CD4-positive, alpha-beta T cell treated with Interleukin-4 for 4 hours (primary cell): ENCODE measurements around the gene KDM4B.
A peak's percentile ranks its signal among the peaks of the same experiment; 100 is the strongest.

Experiments
- DNase-seq: peaks from one replicate; pipeline ENCODE4 v3.0.0-alpha.2; 2020

The KDM4B gene

DNA sequence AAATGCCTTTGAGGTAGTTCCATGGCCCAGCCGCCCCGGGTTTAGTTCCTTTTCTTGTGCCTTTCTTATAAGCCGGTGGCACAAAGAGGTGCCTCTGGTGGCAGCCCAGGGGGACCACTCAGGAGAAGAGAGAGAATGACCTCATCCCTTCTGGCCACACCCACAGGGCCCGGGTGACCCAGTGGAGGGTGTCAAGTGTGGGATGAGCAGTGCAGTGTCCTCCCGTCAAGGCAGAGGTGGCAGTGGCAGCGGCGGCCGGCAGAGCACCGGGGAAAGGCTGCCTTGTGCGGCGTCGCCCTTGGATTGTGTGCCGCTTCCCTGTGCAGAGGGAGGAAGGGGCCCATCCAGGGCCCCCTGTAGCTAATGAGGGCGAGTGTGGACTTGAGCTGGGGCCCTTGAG lies 47.9 kb downstream of the KDM4B start:
- no peak for DNase-seq

- DNase-seq, result no peak
These were observed 48.3 kb downstream of the KDM4B start for GRCh38 chr19:5017235-5017634.

GRCh38 chr19:5018224-5019015 lies 49.5 kb downstream of the KDM4B start:
- no peak for DNase-seq

- no peak for DNase-seq
These were observed 51.5 kb downstream of the KDM4B start for GRCh38 chr19:5020368-5020767.

DNA sequence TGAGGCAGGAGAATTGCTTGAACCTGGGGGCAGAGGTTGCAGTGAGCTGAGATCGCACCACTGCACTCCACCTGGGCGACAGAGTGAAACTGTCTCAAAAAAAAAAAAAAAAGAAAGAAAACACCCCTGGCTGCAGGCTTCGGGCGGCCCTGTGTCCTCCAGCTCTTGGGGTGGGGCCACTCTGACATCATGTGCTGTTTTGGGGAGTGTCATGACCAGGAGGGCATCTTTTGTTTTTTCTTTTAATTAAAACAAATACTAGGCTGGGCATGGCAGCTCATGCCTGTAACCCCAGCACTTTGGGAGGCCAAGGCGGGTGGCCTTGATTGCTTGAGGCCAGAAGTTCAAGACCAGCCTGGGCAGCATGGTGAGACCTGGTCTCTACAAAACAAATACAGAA lies 52.1 kb downstream of the KDM4B start:
- no peak for DNase-seq

DNA sequence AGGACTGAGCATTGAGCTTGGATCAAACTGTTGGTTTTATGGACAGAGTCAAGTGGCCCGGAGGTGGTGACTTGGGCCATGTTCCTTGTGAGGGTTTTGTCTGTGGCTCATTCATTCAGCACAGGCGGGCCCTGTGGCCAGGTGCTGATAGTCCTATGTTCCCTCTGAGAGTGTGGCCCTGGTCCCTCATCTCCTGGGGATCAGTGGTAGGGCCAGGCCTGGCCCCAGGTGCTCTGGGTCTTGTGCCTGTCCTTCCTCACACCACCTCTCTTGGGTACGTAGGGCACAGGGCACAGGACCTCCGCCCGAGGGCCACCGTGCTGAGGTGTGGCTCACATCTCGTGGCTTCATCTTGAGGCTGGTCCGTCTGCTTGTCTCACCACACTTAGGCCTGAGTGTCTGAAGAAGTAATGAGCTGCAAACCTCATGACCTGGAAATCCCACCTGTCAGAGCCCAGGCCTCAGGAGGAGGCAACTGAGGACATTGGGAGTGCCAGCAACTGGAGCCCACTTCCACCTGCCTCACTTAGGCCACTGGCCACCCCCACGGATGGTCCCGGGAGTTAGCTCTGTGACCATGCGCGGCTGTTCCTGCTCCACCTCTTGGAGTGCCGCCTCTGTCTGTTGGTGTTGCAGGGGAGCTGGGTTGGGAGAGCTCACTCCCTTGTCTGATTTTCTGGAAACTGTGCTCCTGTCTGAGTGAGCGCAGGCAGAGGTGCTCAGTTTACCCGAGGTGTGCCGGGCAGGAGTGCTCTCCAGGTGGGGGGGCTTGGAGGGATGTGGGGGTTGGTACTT lies 53.4 kb downstream of the KDM4B start:
- DNase-seq, result no peak

- no peak for DNase-seq
These were observed 54.2 kb downstream of the KDM4B start for GRCh38 chr19:5023128-5023571.

DNA sequence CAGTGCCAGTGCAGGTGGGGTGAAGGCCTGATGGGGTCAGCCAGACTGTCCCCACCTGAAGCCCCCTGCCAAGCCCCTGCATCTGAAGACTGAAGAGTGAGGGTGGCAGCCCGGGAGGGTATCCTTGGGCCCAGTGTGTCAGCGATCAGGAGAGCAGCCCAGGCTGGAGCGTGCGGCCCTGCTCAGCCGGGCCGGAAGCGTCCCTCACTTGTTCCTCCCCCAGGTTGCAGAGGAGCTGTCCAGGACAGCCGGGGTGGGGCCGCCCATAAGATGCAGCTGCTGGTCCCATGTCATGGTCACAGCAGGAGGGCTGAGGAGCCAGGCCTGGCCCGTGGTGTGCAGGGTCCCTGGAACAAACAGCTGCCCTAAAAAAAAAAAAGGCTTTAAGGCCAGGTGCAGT lies 55.4 kb downstream of the KDM4B start:
- DNase-seq, result no peak

DNA sequence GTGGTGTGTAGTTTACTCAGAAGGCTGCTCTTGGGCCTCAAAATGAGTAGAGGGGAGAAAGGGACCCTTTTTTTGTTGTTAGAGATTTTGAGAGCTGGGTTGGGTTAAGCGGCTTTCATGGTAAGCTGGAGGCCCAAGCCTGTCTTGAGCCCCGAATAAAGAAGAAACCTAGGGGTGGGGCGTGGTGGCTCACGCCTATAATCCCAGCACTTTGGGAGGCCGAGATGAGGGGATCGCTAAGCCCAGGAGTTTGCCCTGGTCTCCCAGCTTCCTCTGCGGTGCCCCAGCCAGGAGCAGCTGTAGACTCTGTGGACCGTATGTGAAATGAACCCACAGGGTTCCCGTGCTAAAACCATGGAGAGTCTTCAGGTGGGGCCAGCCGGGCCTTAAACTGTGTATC lies 56.1 kb downstream of the KDM4B start:
- DNase-seq, result no peak

GRCh38 chr19:5026706-5027273 lies 57.9 kb downstream of the KDM4B start:
- DNase-seq, result no peak

- DNase-seq, result no peak
These were observed 59.4 kb downstream of the KDM4B start for GRCh38 chr19:5028229-5028886.

DNA sequence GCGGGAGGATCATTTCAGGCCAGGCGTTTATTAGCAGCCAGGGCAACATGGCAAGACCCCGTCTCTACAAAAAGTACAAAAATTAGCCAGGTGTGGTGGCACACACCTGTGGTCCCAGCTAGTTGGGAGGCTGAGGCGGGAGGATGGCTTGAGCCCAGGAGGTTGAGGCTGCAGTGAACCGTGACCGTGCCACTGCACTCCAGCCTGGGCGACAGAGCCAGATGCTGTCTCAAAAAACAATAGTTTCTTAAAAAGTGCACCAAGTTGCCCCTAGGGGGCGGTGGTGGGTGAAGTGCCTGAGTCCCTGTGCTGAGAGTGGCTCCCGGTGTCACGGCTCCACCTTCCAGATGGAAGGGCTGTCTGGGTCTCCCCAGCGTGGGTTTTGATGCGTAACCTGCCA lies 60.7 kb downstream of the KDM4B start:
- DNase-seq, result peak; percentile 57

GRCh38 chr19:5030136-5030820 lies 61.4 kb downstream of the KDM4B start:
- DNase-seq, result no peak

DNA sequence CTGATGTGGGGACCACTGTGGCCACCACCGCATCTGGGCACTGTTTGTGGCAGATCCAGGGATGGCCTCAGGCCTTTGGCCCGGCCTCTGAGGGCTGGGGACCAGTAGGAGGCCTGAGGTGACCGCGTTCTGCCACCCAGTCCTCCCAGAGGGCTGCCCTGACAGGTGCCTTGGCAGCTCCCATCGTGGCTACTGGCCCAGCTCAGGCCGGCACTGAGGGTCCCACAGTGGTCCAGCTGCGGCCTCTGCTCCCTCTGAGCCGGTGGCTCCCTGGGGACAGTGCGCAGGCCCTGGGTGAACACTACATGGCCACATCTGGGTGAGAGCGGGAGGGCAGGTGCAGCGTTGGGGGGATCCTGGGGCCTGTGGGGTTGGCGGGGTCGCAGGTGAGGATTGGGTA lies 61.9 kb downstream of the KDM4B start:
- no peak for DNase-seq

DNA sequence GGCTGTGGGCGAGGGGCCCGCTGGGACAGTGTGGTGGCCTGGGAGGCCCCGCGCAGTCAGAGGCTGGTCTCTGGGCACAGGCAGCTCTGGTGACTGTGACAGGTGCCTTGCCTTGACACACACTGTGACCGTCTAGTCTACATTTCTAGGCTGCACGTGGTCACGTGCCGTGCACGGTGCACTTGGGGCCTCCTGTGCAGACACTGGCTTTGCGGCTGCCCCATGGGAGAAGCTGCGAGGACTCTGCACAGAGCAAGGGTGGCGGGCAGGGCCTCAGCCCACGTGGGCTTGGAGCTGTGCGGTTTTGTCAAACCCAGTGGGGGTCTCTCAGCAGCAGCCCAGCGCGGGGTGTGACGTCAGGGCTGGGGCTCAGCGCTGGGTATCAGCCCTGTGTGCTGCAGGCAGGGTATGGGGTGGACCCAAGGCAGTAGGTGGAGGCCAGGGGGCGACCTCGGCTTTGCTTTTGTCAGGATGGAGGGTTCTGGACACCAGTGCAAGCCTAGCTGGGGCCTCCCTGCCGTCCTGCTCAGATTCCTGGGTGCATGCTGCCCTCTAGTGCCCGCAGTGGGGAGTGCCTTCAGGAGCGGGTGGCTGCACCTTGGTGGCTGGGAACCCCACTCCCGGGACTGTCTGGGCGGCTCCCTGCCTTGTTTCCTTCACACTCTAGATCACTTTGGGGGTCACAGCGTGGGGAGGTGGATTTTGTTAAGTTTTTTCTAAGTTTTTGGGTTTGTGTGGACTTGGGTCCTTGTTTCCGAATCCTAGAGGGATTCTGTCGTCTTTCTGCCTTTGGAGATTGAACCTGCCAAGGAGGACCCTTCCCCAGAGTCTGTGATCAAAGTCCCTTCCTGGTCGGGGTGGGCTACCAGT lies 62.6 kb downstream of the KDM4B start:
- peak; percentile 70 for DNase-seq

DNA sequence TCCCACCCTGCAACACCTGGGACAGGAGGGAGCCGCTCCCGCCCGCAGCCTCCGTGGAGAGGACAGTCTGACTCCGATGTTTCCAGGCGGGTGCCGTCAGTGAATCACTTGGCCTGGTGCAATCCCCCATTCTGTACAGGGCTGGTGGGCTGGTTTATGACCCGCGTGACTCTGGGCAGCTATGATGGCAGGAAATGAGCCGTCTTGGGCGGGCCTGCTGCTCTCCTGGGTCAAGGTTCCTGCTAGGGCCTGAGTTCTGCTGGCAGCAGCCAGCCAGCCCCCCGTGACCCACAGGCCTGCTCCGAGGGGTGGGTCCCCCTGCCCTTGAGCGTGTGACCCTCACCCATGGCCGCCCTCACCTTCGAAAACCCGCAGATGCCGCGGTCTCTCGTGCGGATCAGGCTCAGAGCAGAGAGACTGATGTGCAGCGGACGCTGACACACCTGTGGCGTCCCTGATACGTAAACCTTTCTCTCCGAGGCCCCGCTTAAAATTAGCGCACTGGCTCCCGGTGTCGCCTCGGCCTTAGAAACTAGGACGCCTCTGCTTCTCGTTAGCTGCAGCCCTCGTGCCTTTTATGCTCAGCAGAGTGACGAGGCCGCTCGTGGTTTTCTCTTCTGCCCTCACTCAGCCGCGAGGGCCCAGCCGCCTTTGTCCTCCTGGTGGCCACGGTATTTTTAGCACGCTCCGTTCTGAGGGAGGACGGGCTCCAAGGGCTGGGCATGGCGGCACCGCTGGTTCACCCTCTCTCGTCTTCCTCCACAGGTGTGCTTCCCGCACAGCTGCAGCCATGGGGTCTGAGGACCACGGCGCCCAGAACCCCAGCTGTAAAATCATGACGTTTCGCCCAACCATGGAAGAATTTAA lies 63.4 kb downstream of the KDM4B start:
- no peak for DNase-seq

- DNase-seq, result no peak
These were observed 66.3 kb downstream of the KDM4B start for GRCh38 chr19:5035105-5035761.

- DNase-seq, result no peak
These were observed 67.1 kb downstream of the KDM4B start for GRCh38 chr19:5035793-5036697.
